Activated T-helper 2 cell treated with anti-CD3 and anti-CD28 coated beads, Interferon-gamma antibody, Interleukin-2, Interleukin-4, amounts not matched to agents 10 μg/mL and 5 μg/mL and 100 μg/mL, durations not matched to agents 14 hours and 24 hours and 36 hours (primary cell): ENCODE data around the gene TP53TG3D. TPM values are rescaled to one million over a fixed set of nuclear protein-coding genes. Genes with fewer than 3 reads are reported as not detected.
"Not testable (repeated sequence)": the region's sequence is repeated elsewhere in the genome, so short reads cannot be mapped to it uniquely, and the experiment has no call there.

Experiments
- DNase-seq: peaks from one replicate; pipeline ENCODE4 v3.0.0; 2021; ENCODE audit warnings: low spot score
- H3K27ac Mint-ChIP-seq: one replicate; pipeline ENCODE4 v1.8.0; 2021; ENCODE audit warnings: mixed read lengths
- H3K27me3 Mint-ChIP-seq: one replicate; pipeline ENCODE4 v1.8.0; 2021; ENCODE audit warnings: low read depth, mixed read lengths
- H3K36me3 Mint-ChIP-seq: one replicate; pipeline ENCODE4 v1.8.0; 2021; ENCODE audit warnings: low read depth, mixed read lengths
- H3K4me1 Mint-ChIP-seq: one replicate; pipeline ENCODE4 v1.8.0; 2021; ENCODE audit warnings: low read depth, mixed read lengths
- H3K4me3 Mint-ChIP-seq: one replicate; pipeline ENCODE4 v1.8.0; 2021; ENCODE audit warnings: low read depth, mild to moderate bottlenecking, moderate library complexity, mixed read lengths
- H3K9me3 Mint-ChIP-seq: one replicate; pipeline ENCODE4 v1.8.0; 2021; ENCODE audit warnings: mixed read lengths
- intact Hi-C: fragments of 100-400 bp; cut with micrococcal nuclease; formaldehyde crosslinking; loops from one replicate; pipeline ENCODE4 v1.15.1; 2023
- total RNA-seq: library from RNA; stranded (reverse); gene quantifications from 2 replicates; pipeline ENCODE4 v1.2.3, GENCODE V29; 2022

TP53TG3D gene, protein sequence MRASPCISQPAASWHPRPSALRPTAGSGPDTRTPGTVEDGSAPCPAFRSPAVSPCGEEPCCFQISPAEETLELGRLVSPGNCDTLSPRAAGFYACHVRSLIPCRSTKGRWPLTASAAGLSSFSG
- not detected in 2 replicates for total RNA-seq

DNA sequence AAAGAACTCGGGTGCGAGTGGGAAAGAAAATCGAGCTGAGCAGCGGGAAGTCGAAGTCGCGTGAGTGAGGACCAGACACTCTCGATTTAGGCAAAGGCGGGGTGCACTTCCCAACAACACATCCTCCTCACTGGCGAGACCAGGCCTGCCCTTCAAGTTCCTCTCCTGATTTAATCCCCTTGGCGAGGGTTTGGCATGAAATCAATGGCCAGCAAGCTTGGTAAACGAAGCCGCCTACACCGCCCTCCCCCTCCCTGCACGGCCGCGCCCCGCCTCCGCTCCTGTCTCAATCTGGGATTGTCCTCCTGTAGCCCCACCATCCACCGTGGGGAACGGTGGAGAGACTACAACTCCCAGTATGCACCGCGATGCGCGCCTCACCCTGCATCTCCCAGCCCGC lies at the start of gene TP53TG3D:
Gene TP53TG3D, plus strand, starts transcription at position 301 of the 400 bp plus-strand sequence. Its CDS starts 68 bp downstream, at position 369.
- H3K36me3 Mint-ChIP-seq, H3K4me1 Mint-ChIP-seq, H3K4me3 Mint-ChIP-seq, intact Hi-C loops, H3K9me3 Mint-ChIP-seq, DNase-seq, H3K27me3 Mint-ChIP-seq, H3K27ac Mint-ChIP-seq: not testable (repeated sequence)

DNA sequence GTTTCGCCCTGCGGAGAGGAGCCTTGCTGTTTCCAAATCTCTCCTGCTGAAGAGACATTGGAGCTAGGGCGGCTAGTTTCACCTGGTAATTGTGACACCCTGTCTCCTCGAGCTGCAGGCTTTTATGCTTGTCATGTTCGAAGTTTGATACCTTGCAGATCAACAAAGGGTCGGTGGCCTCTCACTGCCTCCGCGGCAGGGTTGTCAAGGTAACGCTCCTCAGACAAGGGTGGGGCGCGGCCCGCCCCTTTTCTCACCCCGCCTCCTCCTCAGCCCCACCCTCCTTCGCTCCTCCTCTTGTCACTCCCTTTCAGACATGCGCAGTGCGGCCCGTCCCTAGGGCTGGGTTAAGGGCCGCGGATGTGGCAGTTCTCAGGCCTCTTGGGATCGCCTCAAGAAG lies 421 bp downstream of the TP53TG3D start:
- not testable (repeated sequence) for DNase-seq

DNA sequence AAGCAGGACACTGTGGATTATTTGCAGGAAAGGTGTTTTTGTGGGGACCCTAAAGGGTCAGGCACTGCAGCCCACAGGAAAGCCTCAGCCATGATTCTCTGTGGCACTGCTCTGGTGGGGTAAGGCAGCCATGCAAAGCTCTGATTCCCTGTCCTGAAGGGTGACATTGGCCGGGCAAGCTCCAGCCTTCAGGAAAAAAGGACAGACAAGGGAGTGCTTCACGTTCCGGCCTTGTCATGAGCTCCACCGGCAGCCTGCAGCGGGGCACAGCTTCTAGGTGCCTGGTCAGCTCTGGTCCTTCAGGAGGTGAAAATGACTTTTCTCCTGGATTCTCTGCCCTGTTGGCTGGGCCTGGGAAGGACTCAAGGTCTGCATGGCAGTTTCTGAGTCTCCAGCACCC lies 8.4 kb downstream of the TP53TG3D start:
- DNase-seq, H3K4me3 Mint-ChIP-seq, intact Hi-C loops, H3K36me3 Mint-ChIP-seq, H3K27me3 Mint-ChIP-seq, H3K9me3 Mint-ChIP-seq, H3K27ac Mint-ChIP-seq, H3K4me1 Mint-ChIP-seq: not testable (repeated sequence)

More for the DNA sequence above, 421 bp downstream of the TP53TG3D start:
- H3K9me3 Mint-ChIP-seq, H3K36me3 Mint-ChIP-seq, H3K4me3 Mint-ChIP-seq, H3K4me1 Mint-ChIP-seq, H3K27ac Mint-ChIP-seq, H3K27me3 Mint-ChIP-seq, intact Hi-C loops: not testable (repeated sequence)

DNA sequence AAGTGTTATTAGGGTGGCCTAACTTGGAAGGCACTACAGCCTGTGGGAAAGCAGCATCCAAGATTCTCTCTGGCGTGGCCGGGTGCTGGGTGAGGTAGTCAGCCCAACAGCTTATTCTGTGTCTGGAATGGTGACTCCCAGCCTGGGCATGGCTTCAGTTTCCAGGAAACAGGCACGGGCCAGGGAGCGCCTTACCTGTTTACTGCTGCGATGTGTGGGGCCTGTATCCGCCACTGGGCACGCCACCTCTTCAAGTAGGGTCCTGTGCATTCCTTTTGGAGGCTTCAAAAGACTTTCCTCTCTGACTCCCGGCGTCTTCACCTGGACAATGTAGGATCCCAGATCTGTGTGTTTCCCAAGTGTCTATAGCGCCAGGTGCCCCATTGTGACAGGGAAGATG lies 10.5 kb downstream of the TP53TG3D start:
- H3K27ac Mint-ChIP-seq, intact Hi-C loops, H3K27me3 Mint-ChIP-seq, H3K4me3 Mint-ChIP-seq, H3K4me1 Mint-ChIP-seq, DNase-seq, H3K9me3 Mint-ChIP-seq, H3K36me3 Mint-ChIP-seq: not testable (repeated sequence)

DNA sequence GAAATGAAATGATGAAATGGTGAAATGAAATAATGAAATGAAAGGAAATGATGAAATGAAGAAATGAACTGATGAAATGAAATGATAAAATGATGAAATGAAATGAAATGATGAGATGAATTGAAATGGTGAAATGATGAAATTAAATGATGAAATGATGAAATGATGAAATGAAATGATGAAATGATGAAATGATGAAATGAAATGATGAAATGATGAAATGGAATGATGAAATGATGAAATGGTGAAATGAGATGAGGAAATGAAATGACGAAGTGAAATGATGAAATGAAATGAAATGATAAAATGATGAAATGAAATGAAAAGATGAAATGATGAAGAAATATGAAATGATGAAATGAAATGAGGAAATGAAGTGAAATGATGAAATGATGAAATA lies 28.8 kb downstream of the TP53TG3D start:
- intact Hi-C loops, H3K9me3 Mint-ChIP-seq, H3K4me3 Mint-ChIP-seq: not testable (repeated sequence)

DNA sequence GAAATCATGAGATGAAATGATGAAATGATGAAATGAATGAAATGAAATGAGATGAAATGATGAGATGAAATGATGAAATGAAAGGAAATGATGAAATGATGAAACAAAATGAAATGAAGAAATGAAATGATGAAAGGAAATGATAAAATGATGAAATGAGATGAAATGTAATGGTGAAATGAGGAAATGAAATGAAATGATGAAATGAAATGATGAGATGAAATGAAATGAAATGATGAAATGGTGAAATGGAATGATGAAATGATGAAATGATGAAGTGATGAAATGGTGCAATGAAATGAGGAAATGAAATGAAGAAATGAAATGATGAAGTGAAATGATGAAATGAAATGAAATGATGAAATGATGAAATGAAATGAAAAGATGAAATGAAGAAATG lies 29.9 kb downstream of the TP53TG3D start:
- H3K4me1 Mint-ChIP-seq, H3K27ac Mint-ChIP-seq, H3K4me3 Mint-ChIP-seq, intact Hi-C loops, H3K27me3 Mint-ChIP-seq, H3K9me3 Mint-ChIP-seq, H3K36me3 Mint-ChIP-seq, DNase-seq: not testable (repeated sequence)

More for the DNA sequence above, 28.8 kb downstream of the TP53TG3D start:
- H3K36me3 Mint-ChIP-seq, H3K27ac Mint-ChIP-seq, H3K27me3 Mint-ChIP-seq, H3K4me1 Mint-ChIP-seq, DNase-seq: not testable (repeated sequence)

DNA sequence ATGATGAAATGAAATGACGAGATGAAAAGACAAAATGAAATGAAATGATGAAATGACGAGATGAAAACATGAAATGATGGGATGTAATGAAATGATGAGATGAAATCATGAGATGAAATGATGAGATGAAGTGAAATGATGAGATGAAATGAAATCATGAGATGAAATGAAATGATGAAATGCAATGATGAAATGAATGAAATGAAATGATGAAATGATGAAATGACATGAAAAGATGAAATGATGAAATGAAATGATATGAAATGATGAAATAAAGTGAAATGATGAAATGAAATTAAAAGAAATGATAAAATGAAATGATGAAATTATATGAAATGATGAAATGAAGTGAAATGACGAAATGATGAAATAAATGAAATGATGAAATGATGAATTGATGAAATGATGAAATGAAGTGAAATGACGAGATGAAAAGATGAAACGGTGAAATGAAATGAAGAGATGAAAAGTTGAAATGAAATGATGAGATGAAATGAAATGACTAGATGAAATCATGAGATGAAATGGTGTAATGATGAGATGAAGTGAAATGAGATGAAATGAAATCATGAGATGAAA lies 30.9 kb downstream of the TP53TG3D start:
- H3K4me3 Mint-ChIP-seq, H3K9me3 Mint-ChIP-seq, intact Hi-C loops, H3K4me1 Mint-ChIP-seq, H3K36me3 Mint-ChIP-seq, DNase-seq, H3K27me3 Mint-ChIP-seq, H3K27ac Mint-ChIP-seq: not testable (repeated sequence)

DNA sequence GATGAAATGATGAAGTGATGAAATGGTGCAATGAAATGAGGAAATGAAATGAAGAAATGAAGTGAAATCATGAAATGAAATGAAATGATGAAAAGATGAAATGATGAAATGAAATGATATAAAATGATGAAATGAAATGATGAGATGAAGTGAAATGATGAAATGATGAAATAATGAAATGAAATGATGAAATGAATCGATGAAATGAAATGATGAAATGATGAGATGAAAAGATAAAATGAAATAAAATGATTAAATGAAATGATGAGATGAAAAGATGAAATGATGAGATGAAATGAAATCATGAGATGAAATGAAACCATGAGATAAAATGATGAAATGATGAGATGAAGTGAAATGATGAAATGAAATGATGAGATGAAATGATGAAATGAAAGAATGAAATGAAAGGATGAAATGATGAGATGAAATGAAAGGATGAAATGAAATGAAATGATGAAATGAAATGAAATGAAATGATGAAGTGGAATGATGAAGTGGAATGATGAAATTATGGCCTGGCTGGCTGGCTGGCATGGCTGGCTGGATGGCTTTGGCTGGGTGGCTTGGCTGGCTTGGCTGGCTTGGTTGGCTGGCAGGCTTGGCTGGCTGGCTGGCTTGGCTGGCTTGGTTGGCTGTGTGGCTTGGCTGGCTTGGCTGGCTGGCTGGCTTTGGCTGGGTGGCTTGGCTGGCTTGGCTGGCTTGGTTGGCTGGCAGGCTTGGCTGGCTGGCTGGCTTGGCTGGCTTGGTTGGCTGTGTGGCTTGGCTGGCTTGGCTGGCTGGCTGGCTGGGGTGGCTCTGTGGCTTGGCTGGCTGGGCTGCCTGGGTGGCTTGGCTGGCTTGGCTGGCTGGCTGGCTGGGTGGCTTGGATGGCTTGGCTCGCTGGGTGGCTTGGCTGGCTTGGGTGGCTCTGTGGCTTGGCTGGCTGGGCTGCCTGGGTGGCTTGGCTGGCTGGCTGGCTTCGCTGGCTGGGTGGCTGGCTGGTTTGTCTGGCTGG lies 32.0 kb downstream of the TP53TG3D start:
- DNase-seq, H3K36me3 Mint-ChIP-seq, H3K9me3 Mint-ChIP-seq, H3K4me1 Mint-ChIP-seq, H3K27me3 Mint-ChIP-seq, H3K27ac Mint-ChIP-seq, intact Hi-C loops, H3K4me3 Mint-ChIP-seq: not testable (repeated sequence)

DNA sequence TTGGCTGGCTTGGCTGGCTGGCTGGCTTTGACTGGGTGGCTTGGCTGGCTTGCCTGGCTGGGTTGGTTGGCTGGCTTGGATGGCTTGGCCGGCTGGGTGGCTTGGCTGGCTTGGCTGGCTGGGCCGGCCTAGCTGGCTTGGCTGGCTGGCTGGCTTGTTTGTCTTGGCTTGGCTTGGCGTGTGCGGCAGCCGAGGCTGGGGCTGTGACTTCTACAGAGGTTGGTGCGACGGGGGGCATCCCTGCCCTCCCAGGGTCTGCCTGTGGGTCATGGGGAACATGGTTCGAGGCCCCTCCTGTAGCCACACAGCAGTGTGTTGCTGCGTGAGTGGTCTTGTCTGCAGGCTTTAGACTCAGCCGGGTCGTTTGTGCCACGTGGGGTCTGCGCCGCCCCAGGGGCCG lies 33.1 kb downstream of the TP53TG3D start:
- H3K9me3 Mint-ChIP-seq, H3K27ac Mint-ChIP-seq, H3K36me3 Mint-ChIP-seq, H3K4me1 Mint-ChIP-seq, DNase-seq, H3K27me3 Mint-ChIP-seq, H3K4me3 Mint-ChIP-seq, intact Hi-C loops: not testable (repeated sequence)

DNA sequence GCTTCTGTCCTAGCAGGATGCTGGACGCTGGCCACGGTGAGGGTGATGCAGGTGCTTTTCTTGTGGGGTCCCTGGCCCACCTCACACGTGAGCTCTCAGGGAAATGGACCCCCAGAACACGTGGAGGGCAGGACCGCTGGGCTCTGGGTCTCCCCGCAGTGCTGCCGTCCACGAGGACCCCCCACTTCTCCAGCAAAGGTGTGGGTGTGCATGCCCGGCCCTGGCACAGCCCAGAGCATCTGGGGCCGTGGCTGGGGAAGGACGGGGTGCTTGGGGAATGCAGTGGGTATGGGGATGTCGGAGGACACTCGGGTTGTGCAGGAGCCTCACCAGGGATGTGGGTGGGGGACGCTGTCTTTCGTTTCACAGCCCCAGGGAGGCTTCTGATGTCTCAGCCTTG lies 34.7 kb downstream of the TP53TG3D start:
- H3K4me1 Mint-ChIP-seq, intact Hi-C loops, H3K9me3 Mint-ChIP-seq, H3K27me3 Mint-ChIP-seq, H3K4me3 Mint-ChIP-seq, H3K36me3 Mint-ChIP-seq, H3K27ac Mint-ChIP-seq, DNase-seq: not testable (repeated sequence)

DNA sequence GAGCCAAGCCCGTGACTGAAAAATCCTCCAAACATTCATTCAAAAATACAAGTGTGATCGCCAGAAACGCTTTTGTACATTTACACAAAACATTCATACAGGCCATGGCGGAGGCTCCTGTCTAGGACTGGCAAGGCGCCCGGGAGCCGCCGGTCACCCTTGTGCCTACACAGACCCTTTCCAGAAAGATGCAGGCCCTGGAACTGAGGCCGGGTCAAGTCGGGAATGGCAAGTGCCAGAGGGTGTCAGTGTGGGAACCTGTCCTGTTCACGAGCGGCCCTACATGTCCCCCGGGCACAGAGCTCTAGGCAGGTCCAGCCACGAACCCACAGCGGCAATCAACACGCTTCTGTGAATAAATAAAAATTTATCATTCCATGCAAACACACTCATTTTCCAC lies 36.1 kb downstream of the TP53TG3D start:
- intact Hi-C loops, H3K9me3 Mint-ChIP-seq, H3K4me3 Mint-ChIP-seq, DNase-seq, H3K27ac Mint-ChIP-seq, H3K27me3 Mint-ChIP-seq, H3K36me3 Mint-ChIP-seq, H3K4me1 Mint-ChIP-seq: not testable (repeated sequence)

DNA sequence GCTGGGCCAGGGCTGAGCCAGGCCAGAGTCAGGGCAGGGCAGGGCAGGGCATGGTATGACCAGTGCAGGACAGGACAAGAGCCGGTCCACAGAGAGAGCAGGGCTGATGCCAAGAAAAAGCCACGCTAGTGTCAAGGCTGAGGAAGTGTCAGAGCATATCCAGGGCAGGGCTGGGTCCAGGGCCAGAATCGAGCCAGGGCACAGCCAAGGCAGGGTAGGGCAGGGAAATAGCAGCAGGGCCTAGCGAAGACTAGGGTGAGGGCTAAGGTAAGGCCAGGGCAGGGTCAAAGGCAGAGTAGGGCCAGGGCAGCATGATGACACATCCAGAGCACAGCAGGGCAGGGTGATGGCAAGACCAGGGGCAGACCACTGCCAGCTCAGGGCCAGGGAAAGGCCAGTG lies 49.7 kb downstream of the TP53TG3D start:
- intact Hi-C loops, H3K4me3 Mint-ChIP-seq, H3K36me3 Mint-ChIP-seq, H3K27ac Mint-ChIP-seq, H3K4me1 Mint-ChIP-seq, H3K27me3 Mint-ChIP-seq, DNase-seq, H3K9me3 Mint-ChIP-seq: not testable (repeated sequence)
